GM15510 (cell line): ENCODE data around the gene BCL11A.

Experiments
- POLR2A ChIP-seq: IDR thresholded peaks from 3 replicates; pipeline ENCODE4 v1.6.1; 2011; ENCODE audit warnings: borderline replicate concordance; ENCODE audit not compliant: insufficient read length; ENCODE audit errors: extremely low read depth

The BCL11A gene

GRCh38 chr2:60553495-60554073 is at the start of gene BCL11A:
Gene BCL11A, minus strand, starts transcription at chr2:60553654. Its CDS starts 384 bp downstream, at chr2:60553270.
- peak; percentile 21 for TF ChIP-seq POLR2A

GRCh38 chr2:60602828-60603532 is 49.5 kb upstream of the BCL11A start:
- TF ChIP-seq POLR2A: no peak

DNA sequence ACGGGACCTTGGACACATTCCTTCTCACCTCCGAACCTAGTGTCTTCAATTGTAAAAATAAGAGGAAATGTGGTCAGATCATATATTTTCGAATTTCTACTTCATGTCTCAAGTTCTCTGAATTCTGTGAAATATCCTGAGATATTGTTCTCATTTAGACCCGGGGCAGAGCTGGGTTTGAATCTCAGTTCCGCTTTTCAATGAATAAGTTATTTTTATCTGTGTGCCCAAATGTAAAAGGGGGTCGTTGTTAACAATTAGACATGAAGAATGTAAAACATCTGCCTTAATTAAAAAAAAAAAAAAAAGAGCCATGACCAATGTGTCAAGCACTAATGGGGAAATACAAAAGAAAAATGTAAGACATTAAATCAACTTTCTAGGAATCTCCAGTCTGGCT is 48.9 kb upstream of the BCL11A start:
- TF ChIP-seq POLR2A: no peak

DNA sequence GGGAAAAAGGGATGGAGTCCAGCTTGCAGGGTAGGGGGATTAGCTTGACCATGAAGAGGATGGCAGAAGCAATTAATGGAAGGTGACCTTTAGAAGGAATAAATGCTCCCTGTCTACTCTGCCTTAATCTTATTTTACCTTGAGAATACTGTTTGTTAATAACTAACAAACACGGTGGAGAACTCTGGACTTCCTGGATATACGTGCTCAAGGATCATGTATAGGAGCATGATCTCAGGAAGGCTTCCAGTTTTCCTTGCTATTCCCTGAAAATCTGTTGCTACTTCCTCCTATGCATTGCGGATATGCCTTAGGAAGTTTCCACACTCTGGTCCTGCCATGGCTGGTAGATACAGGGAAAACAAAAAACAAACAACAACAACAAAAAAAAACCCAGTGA is 44.8 kb upstream of the BCL11A start:
- no peak for TF ChIP-seq POLR2A

DNA sequence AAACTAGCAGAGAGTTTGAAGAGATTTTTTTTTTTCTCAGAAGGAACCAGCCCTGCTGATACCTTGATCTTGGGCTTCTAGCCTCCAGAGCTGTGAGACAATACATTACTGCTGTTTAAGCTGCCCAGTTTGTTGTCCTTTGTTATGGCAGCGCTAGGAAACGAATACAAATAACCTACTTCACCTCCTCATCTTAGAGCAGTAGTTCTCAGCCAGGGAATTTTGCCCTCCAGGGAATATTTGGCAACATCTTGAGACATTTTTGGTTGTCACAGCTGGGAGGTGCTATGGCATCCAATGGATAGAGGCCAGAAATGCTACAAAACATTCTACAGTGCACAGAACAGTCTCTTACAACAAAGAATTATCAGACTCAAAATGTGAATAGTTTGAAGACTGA is 43.9 kb upstream of the BCL11A start:
- TF ChIP-seq POLR2A: no peak

- no peak for TF ChIP-seq POLR2A
Observed at GRCh38 chr2:60596411-60596810, 43.0 kb upstream of the BCL11A start.

DNA sequence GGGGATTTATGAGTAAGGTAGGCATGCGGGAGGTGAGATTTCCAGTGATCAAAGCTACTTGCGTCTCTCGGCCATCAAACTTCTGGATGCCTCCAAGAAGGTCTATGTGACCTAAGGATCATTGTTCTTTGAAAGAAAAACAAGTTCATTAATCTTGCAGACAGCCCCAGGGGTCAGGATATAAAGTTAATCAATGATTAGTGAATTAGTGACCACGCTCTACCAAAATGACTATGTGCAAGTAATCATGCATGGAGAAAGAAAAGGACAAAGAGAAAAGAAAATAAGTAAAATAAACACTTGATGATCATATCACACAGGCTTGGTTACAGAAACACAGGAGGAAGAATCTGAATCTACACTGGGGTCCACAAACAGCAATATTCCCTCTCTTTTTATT is 42.5 kb upstream of the BCL11A start:
- TF ChIP-seq POLR2A: no peak

- TF ChIP-seq POLR2A: no peak
Observed at GRCh38 chr2:60589104-60589503, 35.6 kb upstream of the BCL11A start.

GRCh38 chr2:60586081-60586480 is 32.6 kb upstream of the BCL11A start:
- no peak for TF ChIP-seq POLR2A

- no peak for TF ChIP-seq POLR2A
Observed at GRCh38 chr2:60585276-60585675, 31.8 kb upstream of the BCL11A start.

DNA sequence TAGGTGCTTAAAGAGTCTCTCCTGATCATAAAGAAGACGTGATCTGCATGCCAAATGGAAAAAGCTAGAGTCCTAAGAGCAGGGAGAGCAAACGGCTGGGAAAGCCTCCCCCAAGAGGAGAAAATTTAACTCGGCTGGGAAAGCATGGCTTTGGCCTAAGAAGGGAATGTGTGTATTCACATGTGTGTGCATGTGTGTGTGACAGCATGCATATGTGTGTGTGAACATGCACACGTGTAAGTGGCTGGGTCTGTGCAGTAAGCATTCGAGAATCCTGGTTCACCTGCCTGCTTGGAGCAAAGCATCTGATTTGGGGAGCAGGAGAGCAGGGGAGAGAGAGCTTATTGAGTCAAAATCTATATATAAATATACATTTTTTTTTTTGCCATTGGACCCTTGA is 30.1 kb upstream of the BCL11A start:
- no peak for TF ChIP-seq POLR2A

- no peak for TF ChIP-seq POLR2A
Observed at GRCh38 chr2:60581433-60582282, 28.2 kb upstream of the BCL11A start.

- TF ChIP-seq POLR2A: no peak
Observed at GRCh38 chr2:60577682-60578283, 24.3 kb upstream of the BCL11A start.

- no peak for TF ChIP-seq POLR2A
Observed at GRCh38 chr2:60573251-60573650, 19.8 kb upstream of the BCL11A start.

GRCh38 chr2:60570251-60570650 is 16.8 kb upstream of the BCL11A start:
- TF ChIP-seq POLR2A: no peak
